SJSA1 (cell line): ENCODE measurements around the gene MANBA. TPM values are rescaled to one million over a fixed set of nuclear protein-coding genes. Genes with fewer than 3 reads are reported as not detected.
A peak's percentile ranks its signal among the peaks of the same experiment; 100 is the strongest.

Experiments used
- DNase-seq, 2 experiments: peaks; one replicate each; pipeline ENCODE4 v3.0.0-alpha.2; 2015 to 2020; ENCODE audit warnings: low spot score in 2 of 2, low read depth in 1 of 2
- H3K27ac ChIP-seq: fragments of 250-450 bp; sonication (Bioruptor Pico); 2 replicates; pipeline ENCODE4 v1.5.1; 2020; ENCODE audit warnings: mild to moderate bottlenecking, moderate library complexity
- H3K27me3 ChIP-seq: fragments of 250-450 bp; sonication (Bioruptor Pico); replicated peaks from 2 replicates; pipeline ENCODE4 v1.5.1; 2020; ENCODE audit warnings: mild to moderate bottlenecking, moderate library complexity
- H3K36me3 ChIP-seq: fragments of 250-450 bp; sonication (Bioruptor Pico); 2 replicates; pipeline ENCODE4 v1.5.1; 2020; ENCODE audit warnings: mild to moderate bottlenecking
- H3K4me1 ChIP-seq: fragments of 250-450 bp; sonication (Bioruptor Pico); replicated peaks from 2 replicates; pipeline ENCODE4 v1.6.1; 2021; ENCODE audit warnings: mild to moderate bottlenecking
- H3K4me3 ChIP-seq: fragments of 250-450 bp; sonication (Bioruptor Pico); 2 replicates; pipeline ENCODE4 v1.5.1; 2020; ENCODE audit warnings: mild to moderate bottlenecking
- H3K9me3 ChIP-seq: fragments of 250-450 bp; sonication (Bioruptor Pico); replicated peaks from 2 replicates; pipeline ENCODE4 v1.5.1; 2020; ENCODE audit warnings: mild to moderate bottlenecking
- total RNA-seq: library from RNA; depleted of rRNA; stranded (reverse); fragments of >200 nt; shearing (Covaris generic); gene quantifications from 2 replicates; pipeline ENCODE4 v1.2.3, GENCODE V29; 2014

Gene MANBA
- total RNA-seq, 1 experiment from 2014 or later: 13.2 TPM

- H3K4me1 ChIP-seq: 0 out of 2 replicates have a peak, but pooled peaks cover 3% of the 10 kb centered on the region
- no peaks in the 10 kb centered on the region for H3K9me3 ChIP-seq
- H3K27ac ChIP-seq: no peak overlapping the region
- H3K27me3 ChIP-seq: no peaks in the 10 kb centered on the region
- H3K36me3 ChIP-seq: no peaks in the 10 kb centered on the region
- no peak overlapping the region for H3K4me3 ChIP-seq
- no peak for DNase-seq
These were observed 66.9 kb downstream of the MANBA start for GRCh38 chr4:102693861-102694260.

DNA sequence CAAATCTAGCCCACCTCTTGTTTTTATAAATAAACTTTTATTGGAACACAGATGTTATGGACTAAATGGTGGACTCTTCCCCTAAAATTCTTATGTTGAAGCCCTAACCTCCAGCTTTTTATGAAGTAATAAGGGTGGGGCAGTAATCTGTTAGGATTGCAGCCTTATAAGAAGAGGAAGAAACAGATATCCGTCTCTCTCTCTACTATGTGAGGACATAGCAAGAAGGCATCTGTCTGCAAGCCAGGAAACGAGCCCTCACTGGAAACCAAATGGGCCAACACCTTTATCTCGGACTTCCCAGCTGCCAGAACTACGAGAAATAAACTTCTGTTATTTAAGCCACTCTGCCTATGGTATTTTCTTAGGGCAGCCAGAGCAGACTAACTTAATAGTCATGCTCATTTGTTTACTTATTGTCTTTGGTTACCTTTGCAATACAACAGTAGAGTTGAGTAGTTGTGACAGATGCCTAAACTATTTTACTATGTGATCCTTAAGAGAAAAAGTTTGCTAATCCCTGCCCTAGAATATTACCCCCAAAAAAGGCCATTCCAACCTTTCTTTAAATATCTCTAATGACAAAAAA lies 67.4 kb downstream of the MANBA start:
- H3K27ac ChIP-seq: no peak overlapping the region
- no peak for DNase-seq
- no peak overlapping the region for H3K4me3 ChIP-seq

DNA sequence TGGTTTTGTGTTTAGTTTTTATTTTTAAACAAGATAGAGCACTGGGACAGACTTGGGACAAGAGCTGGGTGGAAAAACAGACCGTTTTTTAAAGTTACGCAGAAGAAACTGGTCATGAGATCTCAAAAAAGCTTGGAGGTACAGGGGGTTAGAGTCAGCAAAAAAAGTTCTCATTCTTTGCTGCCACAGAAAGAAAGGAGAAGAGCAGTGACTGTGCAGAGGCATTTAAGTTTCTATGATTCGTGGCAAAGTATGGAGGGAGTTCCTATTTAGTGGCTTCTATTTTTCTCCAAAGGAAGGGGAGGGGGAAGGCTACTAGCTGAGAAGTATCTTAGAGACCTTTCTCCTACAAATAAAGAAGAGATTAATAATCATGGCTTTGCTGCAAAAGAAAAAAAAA lies 68.3 kb downstream of the MANBA start:
- Histone ChIP-seq H3K4me1 (peaks cover 14% of the 10 kb centered on the region), H3K4me3 (no peak overlapping the region), H3K36me3 (no peaks in the 10 kb centered on the region), H3K27ac (no peak overlapping the region), H3K9me3 (no peaks in the 10 kb centered on the region), H3K27me3 (no peaks in the 10 kb centered on the region)
- no peak for DNase-seq

More for the DNA sequence above, 67.4 kb downstream of the MANBA start:
- Histone ChIP-seq H3K27me3 (no peaks in the 10 kb centered on the region), H3K9me3 (no peaks in the 10 kb centered on the region), H3K36me3 (no peaks in the 10 kb centered on the region), H3K4me1 (peaks cover 5% of the 10 kb centered on the region)

- DNase-seq: peak in 1 of 2 experiments; percentile 41
These were observed 72.8 kb downstream of the MANBA start for GRCh38 chr4:102687982-102688433.

DNA sequence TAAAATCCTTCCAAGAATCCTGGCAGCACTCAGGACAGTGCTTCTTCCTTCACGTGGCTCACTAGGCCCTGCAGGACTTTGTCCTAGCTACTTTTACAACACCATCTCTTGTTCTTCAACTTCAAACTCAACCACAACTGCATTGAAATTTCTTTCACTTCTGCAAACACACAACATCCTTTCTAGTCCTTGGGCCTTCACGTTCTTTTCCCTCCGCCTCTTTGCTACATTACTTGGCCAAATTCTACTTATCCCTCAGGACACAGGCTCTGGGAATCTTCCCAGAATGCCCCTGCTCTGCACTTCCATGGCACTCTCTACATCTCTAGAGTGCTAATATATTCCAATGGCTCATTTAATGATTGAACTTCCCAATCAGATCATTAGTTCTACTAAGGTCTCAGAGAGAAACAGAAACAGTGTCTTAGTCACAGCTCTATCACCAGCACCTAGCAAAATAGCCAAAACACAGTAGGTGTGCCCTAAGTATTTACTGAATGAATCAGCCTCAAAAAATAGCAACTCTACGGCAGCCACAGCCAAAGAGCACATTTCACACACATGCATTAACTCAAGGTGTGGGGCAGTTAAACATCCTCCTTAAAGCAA lies 73.3 kb downstream of the MANBA start:
- H3K4me1 ChIP-seq: peaks cover 26% of the 10 kb centered on the region
- H3K4me3 ChIP-seq: no peak overlapping the region
- no peaks in the 10 kb centered on the region for H3K36me3 ChIP-seq
- H3K27ac ChIP-seq: no peak overlapping the region
- H3K27me3 ChIP-seq: no peaks in the 10 kb centered on the region
- H3K9me3 ChIP-seq: no peaks in the 10 kb centered on the region
- DNase-seq: no peak

More at GRCh38 chr4:102687982-102688433, 72.8 kb downstream of the MANBA start:
- Histone ChIP-seq H3K27me3 (no peaks in the 10 kb centered on the region), H3K4me1 (peaks cover 26% of the 10 kb centered on the region), H3K9me3 (no peaks in the 10 kb centered on the region), H3K27ac (no peak overlapping the region), H3K4me3 (no peak overlapping the region), H3K36me3 (no peaks in the 10 kb centered on the region)

DNA sequence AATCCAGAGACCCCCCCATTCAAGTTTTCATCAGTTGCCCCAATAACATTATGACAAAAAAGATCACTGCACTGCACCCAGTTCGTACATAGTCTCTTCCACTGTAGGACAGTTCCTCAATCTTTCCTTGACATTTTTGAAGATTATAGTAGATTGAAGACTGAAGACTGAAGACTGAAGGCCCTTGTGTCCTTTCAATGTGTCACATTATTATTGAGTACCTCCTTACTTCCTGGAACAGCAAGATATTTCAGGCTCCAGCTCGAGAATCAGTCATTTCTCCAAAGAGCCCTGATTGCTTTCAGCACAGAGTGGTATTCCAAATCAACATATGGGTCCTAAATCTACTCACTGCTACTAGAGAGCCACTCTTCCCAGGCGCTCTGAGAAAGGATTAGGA lies 75.0 kb downstream of the MANBA start:
- no peaks in the 10 kb centered on the region for H3K36me3 ChIP-seq
- no peak for DNase-seq
- H3K4me1 ChIP-seq: peaks cover 26% of the 10 kb centered on the region
- no peaks in the 10 kb centered on the region for H3K9me3 ChIP-seq
- no peaks in the 10 kb centered on the region for H3K27me3 ChIP-seq
- H3K27ac ChIP-seq: no peak overlapping the region
- no peak overlapping the region for H3K4me3 ChIP-seq

DNA sequence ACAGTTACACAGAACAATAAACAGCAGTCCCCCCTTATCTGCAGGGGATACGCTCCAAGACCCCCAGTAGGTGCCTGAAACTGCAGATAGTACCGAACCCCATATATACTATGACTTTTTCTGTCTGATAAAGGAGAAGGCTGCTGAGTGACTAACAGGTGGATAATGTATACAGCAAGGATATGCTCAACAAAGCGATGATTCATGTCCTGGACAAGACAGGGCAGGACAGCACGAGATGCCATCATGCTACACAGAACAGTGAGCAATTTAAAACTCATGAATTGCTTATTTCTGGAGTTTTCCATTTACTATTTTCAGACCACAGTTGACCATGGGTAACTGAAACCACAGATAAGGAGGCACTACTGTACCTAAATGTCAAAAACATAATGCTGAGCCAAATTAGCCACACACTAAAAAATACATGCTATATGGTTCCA lies 76.1 kb downstream of the MANBA start:
- Histone ChIP-seq H3K9me3 (no peaks in the 10 kb centered on the region), H3K27me3 (no peaks in the 10 kb centered on the region), H3K4me3 (no peak overlapping the region), H3K4me1 (peaks cover 26% of the 10 kb centered on the region), H3K27ac (no peak overlapping the region), H3K36me3 (no peaks in the 10 kb centered on the region)
- DNase-seq: peak; percentile 23 to 46

DNA sequence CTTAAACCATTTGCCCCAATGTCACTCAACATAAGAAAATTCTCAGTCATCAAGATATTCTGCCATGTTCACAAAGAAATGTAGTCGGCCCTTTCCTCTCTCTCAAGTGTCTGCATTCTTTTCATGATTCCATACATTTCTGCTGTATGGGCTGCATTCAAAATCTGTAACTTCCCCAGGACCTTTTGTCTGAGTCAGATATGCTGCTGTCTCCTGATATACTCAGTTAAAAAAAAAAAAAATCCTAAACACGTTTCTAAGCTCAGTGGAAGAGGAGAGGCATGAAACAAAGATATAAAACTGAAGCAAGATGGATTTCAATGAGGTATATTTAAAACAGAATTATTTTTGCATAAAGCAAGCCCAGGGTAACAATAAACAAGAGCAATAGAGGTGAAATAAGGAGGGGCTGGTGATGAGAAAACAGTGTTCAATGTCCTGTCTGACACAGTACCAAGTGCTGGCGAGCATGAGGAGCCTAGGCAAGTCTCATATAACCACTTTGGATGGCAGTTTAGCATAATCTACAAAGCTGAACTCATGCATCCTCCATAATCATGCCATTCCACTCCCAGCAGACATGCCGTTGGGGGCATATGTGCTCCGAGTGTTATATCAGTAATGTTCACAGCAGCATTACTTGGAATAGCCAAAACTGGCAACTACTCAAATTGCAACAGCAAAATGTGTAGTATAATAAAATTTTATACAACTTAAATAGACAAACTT lies 76.7 kb downstream of the MANBA start:
- DNase-seq: no peak
- peaks cover 26% of the 10 kb centered on the region for H3K4me1 ChIP-seq
- no peaks in the 10 kb centered on the region for H3K36me3 ChIP-seq
- no peaks in the 10 kb centered on the region for H3K27me3 ChIP-seq
- no peak overlapping the region for H3K4me3 ChIP-seq
- H3K9me3 ChIP-seq: no peaks in the 10 kb centered on the region
- no peak overlapping the region for H3K27ac ChIP-seq

DNA sequence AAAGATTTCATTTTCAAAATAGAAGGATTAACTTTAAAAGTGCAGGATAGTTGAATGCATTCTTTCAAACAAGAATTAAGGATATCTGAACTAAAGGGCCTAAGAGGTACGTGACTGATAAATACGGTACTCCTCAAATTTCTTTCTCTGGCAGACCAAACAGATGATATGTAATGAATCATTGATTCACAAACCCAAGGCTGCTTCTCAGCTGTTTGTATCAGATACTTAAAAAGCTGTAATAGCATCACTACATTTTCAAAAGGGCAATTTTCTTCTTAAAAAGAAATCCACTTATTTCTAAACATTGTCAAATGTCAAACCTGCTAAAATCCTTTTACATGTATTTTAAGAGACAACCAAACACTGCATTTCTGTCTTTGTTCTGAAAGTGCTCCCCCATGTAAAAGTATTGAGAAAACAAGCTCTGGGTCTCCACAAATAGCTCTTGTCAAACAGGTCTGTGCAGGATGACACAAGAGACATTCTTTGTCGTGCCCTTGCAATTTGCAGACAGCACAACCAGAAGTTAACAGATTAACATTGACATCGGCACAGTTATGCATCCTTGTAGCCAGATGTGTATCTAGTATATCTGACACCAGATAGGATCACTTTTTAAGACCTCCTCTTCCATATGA lies 82.0 kb downstream of the MANBA start:
- Histone ChIP-seq H3K4me3 (no peak overlapping the region), H3K27me3 (no peaks in the 10 kb centered on the region), H3K4me1 (no peaks in the 10 kb centered on the region), H3K36me3 (no peaks in the 10 kb centered on the region), H3K9me3 (no peaks in the 10 kb centered on the region), H3K27ac (no peak overlapping the region)
- no peak for DNase-seq

- Histone ChIP-seq H3K27me3 (no peaks in the 10 kb centered on the region), H3K4me1 (no peaks in the 10 kb centered on the region), H3K9me3 (no peaks in the 10 kb centered on the region), H3K36me3 (no peaks in the 10 kb centered on the region), H3K4me3 (no peak overlapping the region), H3K27ac (no peak overlapping the region)
- DNase-seq: no peak
These were observed 82.7 kb downstream of the MANBA start for GRCh38 chr4:102678107-102678506.

GRCh38 chr4:102675141-102675540 lies 85.6 kb downstream of the MANBA start:
- H3K9me3 ChIP-seq: no peaks in the 10 kb centered on the region
- H3K27ac ChIP-seq: no peak overlapping the region
- H3K27me3 ChIP-seq: no peaks in the 10 kb centered on the region
- H3K36me3 ChIP-seq: no peaks in the 10 kb centered on the region
- DNase-seq: no peak
- no peak overlapping the region for H3K4me3 ChIP-seq
- no peaks in the 10 kb centered on the region for H3K4me1 ChIP-seq

- no peak for DNase-seq
- Histone ChIP-seq H3K27me3 (no peaks in the 10 kb centered on the region), H3K4me3 (no peak overlapping the region), H3K36me3 (no peaks in the 10 kb centered on the region; the same call in 1 of the 2 replicates), H3K4me1 (peaks cover 5% of the 10 kb centered on the region), H3K27ac (no peak overlapping the region), H3K9me3 (no peaks in the 10 kb centered on the region)
These were observed 93.8 kb downstream of the MANBA start for GRCh38 chr4:102667001-102667400.

DNA sequence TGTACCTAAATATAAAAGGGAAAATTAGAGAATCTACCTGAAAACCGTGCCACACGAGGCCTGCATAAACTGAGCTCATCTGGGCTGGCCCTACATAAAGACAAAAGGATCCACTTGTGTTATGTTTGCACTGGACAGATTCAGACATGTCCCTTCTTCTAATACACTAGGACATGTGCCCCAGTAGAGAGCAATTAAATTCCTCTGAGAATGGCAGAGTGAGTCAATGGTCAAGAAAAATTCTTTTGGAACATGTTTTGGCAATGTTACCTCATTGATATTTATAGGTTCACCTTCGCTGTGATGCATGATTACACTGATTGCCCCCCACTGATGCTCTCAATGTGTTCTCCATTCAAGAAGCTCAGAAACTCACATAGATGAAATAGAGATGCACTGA lies 95.2 kb downstream of the MANBA start:
- Histone ChIP-seq H3K27ac (no peak overlapping the region), H3K36me3 (no peaks in the 10 kb centered on the region; the same call in 1 of the 2 replicates)
- no peak for DNase-seq

GRCh38 chr4:102663073-102663472 lies 97.7 kb downstream of the MANBA start:
- Histone ChIP-seq H3K4me3 (no peak overlapping the region), H3K27ac (no peak overlapping the region), H3K9me3 (no peaks in the 10 kb centered on the region), H3K4me1 (peaks cover 5% of the 10 kb centered on the region), H3K27me3 (no peaks in the 10 kb centered on the region), H3K36me3 (no peaks in the 10 kb centered on the region; the same call in 1 of the 2 replicates)
- no peak for DNase-seq

More for the DNA sequence above, 95.2 kb downstream of the MANBA start:
- Histone ChIP-seq H3K4me3 (no peak overlapping the region), H3K9me3 (no peaks in the 10 kb centered on the region), H3K27me3 (no peaks in the 10 kb centered on the region), H3K4me1 (peaks cover 5% of the 10 kb centered on the region)
